Measurements from ENCODE around the gene RSPH6A.

DNA sequence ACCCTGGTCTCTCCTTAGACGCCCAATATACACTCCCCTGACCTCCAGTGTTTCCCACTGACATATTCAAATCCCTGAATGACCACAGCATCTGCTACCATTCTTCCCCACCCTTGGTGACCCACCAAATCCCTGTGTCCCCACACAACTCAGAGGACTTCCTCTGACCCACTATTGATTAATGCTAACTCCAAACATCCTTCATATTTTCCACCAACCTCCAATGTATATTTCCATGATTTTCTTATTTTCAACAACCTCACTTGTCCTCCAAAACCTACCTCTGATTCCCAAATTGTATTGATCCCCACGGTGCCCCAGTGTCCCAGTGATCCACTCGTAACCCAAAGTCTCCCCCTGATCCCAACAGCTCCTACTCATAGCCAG, 21.9 kb downstream of the RSPH6A start:
- TF ChIP-seq, protein P1, sequence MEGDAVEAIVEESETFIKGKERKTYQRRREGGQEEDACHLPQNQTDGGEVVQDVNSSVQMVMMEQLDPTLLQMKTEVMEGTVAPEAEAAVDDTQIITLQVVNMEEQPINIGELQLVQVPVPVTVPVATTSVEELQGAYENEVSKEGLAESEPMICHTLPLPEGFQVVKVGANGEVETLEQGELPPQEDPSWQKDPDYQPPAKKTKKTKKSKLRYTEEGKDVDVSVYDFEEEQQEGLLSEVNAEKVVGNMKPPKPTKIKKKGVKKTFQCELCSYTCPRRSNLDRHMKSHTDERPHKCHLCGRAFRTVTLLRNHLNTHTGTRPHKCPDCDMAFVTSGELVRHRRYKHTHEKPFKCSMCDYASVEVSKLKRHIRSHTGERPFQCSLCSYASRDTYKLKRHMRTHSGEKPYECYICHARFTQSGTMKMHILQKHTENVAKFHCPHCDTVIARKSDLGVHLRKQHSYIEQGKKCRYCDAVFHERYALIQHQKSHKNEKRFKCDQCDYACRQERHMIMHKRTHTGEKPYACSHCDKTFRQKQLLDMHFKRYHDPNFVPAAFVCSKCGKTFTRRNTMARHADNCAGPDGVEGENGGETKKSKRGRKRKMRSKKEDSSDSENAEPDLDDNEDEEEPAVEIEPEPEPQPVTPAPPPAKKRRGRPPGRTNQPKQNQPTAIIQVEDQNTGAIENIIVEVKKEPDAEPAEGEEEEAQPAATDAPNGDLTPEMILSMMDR (IDR thresholded peaks at IDR 0.05): no peak
- TF ChIP-seq POLR2A (IDR thresholded peaks at IDR 0.05): no peak

Data from lower leg skin (tissue), 3 donors.